GM19193 (cell line): ENCODE measurements around the gene CDH16.

Experiments
- POLR2A ChIP-seq: IDR thresholded peaks from 4 replicates; pipeline ENCODE4 v1.6.1; 2011; ENCODE audit not compliant: insufficient read depth, insufficient read length; ENCODE audit errors: extremely low read depth

Gene CDH16

GRCh38 chr16:66921729-66922450 lies 3.2 kb upstream of the CDH16 start:
- TF ChIP-seq POLR2A, result no peak

GRCh38 chr16:66920924-66921680 lies 2.4 kb upstream of the CDH16 start:
- no peak for TF ChIP-seq POLR2A

DNA sequence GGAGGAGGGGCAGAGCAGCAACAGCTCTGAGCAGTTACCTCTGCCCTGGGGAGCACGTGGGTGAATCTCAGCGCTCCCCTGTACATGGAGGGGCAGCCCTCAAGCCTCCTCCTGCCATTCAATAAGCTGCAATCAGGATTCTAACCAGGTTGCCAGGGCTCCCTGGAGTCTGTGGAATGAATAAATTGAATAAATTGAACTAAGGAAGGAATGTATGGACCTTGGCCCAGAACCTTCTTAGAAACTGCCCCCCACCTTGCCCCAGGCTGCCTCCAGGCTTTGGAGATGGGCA lies 1.6 kb upstream of the CDH16 start:
- no peak for TF ChIP-seq POLR2A

DNA sequence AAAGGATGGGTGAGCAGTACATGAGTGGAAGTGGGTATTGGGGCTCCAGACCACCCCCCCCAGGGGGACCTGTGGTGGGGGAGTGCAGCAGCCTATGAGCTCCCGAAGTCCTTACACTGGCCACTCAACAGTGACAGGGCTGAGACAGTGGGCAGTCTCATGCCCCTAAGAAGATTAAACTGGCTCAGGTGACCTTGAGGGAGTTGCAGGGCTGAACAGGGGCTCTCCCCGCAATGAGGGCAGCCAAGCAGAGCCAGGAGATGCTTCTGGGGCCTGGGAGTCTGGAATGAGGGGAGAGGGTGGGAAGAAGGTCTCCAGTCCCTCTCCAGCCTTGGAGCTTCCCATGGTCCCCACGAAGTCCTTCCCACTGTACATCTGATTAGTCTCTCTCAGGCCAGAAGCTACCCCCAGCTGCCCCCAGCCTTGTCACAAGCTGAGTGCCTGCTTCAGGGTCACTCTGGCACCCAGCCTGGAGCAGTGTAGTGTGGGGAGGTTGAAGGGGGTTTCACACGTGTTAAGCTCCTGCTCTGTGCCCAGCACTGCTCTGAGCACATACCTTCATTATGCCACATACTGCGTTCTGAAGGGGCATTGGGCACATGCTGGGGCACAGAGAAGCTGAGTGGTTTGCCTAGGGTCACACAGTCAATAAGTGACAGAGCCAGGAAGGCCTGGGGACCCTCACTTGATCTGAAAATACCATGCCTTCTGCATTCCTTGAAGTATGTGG lies 1.0 kb upstream of the CDH16 start:
- TF ChIP-seq POLR2A, result no peak

- no peak for TF ChIP-seq POLR2A
Observed at GRCh38 chr16:66918355-66918754, 330 bp downstream of the CDH16 start.

DNA sequence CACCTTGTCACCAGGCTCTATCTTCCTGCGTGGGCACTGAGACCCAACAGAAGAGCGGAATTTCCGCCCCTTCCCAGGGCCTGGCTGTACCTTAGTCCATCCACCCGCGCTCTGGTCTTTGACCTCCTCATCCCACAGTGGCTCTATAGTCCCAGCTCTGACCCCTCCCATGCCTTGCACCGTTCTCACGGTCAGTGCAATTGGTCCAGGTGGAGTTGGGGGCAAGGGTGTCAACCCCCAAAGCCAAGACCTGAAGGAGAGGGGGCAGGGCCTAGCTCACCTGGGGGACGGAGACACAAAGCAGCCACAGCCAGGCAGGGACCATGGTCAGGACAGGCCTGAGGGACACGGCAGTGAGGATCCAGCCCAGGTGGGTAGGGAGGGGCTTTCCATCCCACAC lies 944 bp downstream of the CDH16 start:
- no peak for TF ChIP-seq POLR2A

GRCh38 chr16:66916518-66916917 lies 2.2 kb downstream of the CDH16 start:
- no peak for TF ChIP-seq POLR2A

DNA sequence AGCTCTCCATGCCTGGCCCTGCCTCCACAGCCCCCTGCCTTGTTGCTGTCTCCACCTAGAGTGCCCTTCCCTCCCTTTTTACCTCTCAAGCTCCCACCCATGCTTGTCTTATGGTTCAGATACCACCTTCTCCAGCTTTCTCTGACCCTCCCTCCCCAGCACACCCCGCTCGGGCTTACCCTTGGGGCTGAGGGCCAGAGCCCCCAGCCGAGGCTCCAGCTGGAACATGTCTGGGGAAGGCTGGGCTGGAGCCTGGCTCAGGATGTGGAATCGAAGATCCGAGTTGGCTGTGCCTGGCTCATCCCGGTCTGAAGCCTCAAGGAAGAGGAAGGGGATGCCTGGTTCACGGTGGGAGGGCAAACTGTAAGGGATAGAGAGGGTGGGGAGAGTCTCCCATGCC lies 3.6 kb downstream of the CDH16 start:
- TF ChIP-seq POLR2A, result no peak

DNA sequence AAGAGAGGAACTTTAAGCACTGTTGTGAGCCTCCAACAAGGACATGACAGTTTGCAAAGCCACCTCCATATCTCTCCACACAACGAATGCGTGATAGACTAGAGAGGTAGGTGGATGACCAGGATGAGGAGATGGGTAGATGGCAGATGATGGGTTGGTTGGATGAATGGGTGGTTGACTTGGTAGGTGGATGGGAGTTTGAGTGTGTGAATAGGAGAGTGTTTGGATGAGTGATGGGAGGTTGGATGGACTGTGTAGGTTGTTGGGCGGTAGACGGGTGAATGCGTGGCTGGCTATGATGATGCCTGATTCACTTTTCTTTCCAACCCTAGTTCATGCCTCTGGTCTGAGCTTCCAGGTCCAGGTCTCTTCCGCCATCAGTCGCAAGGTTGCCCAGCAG lies 4.1 kb downstream of the CDH16 start:
- no peak for TF ChIP-seq POLR2A

- TF ChIP-seq POLR2A, result no peak
Observed at GRCh38 chr16:66913711-66914110, 5.0 kb downstream of the CDH16 start.

GRCh38 chr16:66913081-66913480 lies 5.6 kb downstream of the CDH16 start:
- no peak for TF ChIP-seq POLR2A

GRCh38 chr16:66911801-66912200 lies 6.9 kb downstream of the CDH16 start:
- no peak for TF ChIP-seq POLR2A

GRCh38 chr16:66911112-66911511 lies 7.6 kb downstream of the CDH16 start:
- no peak for TF ChIP-seq POLR2A

DNA sequence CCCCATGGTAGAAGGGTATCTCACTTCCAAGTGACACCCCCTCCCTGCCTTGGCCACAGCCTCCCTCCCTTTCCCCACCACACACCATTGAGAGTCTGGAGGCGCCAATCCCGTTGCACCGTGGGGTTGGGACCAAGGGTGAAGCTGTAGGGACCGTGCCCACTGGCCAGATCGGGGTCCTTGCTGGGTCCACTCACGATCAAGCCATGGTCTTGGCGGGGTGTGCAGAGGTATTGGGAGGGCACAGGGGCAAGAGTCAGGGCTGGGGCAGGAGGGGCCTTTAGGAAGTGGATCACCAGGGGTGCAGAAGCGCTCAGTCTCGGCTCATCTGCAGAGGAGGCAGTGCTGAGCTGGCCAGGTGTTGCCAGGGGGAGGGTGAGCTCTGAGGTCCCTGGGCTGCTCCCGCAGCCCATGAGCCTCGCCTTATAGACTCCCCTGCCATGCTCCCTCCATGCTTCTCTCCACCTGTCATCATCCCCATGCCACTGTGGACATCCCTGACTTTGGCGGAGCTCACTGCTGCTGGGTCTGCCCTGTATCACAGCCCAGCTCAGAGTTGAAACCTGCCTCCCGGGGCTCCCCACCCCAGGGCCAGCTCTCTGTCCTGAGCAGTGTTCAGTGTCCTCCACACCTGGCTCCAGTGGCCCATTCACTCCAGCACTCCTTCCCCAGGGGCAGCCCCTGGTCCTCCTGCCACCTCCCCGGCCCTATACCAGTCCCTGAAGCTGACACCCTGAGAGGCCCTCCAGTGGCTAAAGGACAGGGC lies 8.3 kb downstream of the CDH16 start:
- TF ChIP-seq POLR2A, result no peak
